Activated naive CD4-positive, alpha-beta T cell treated with anti-CD3 and anti-CD28 coated beads, Interleukin-2, amount 10 ng/mL, durations not matched to agents 7 days and 5 days (primary cell): Measurements from ENCODE around the gene FAM117A.
A peak's percentile ranks its signal among the peaks of the same experiment; 100 is the strongest.
"Not testable (repeated sequence)": the region's sequence is repeated elsewhere in the genome, so short reads cannot be mapped to it uniquely, and the experiment has no call there.

Experiments
- CTCF ChIA-PET: fragments of 350-600 bp; sonication (Branson Sonifier 250); formaldehyde crosslinking; loops from one replicate; lab custom pipeline; 2021; ENCODE audit warnings: antibody characterized with exemption; lab: Charles Lee
- DNase-seq: peaks from one replicate; pipeline ENCODE4 v3.0.0-alpha.2; 2020
- H3K27ac Mint-ChIP-seq: one replicate; pipeline ENCODE4 v1.8.0; 2021; ENCODE audit warnings: mild to moderate bottlenecking, moderate library complexity, mixed read lengths
- H3K27me3 Mint-ChIP-seq: one replicate; pipeline ENCODE4 v1.8.0; 2021; ENCODE audit warnings: mild to moderate bottlenecking, mixed read lengths
- H3K36me3 Mint-ChIP-seq: one replicate; pipeline ENCODE4 v1.8.0; 2021; ENCODE audit warnings: mixed read lengths
- H3K4me1 Mint-ChIP-seq: one replicate; pipeline ENCODE4 v1.8.0; 2021; ENCODE audit warnings: mixed read lengths
- H3K4me3 Mint-ChIP-seq: one replicate; pipeline ENCODE4 v1.8.0; 2021; ENCODE audit warnings: mild to moderate bottlenecking, moderate library complexity, mixed read lengths
- H3K9me3 Mint-ChIP-seq: one replicate; pipeline ENCODE4 v1.8.0; 2021; ENCODE audit warnings: mixed read lengths

Gene FAM117A

GRCh38 chr17:49724552-49724951 lies 39.4 kb downstream of the FAM117A start:
- DNase-seq, H3K27me3 Mint-ChIP-seq, H3K4me3 Mint-ChIP-seq, H3K9me3 Mint-ChIP-seq, H3K27ac Mint-ChIP-seq, CTCF ChIA-PET: not testable (repeated sequence)
- Mint-ChIP-seq H3K36me3 (peaks cover 64% of the 10 kb centered on the region), H3K4me1 (peaks cover 17% of the 10 kb centered on the region)

- Mint-ChIP-seq H3K9me3 (peaks cover 3% of the 10 kb centered on the region), H3K27me3 (no peaks in the 10 kb centered on the region), H3K36me3 (peaks cover 63% of the 10 kb centered on the region), H3K4me3 (no peak overlapping the region), H3K4me1 (peaks cover 9% of the 10 kb centered on the region), H3K27ac (no peak overlapping the region)
- CTCF ChIA-PET: interaction anchor here (1.0 to 1.8 kb wide), 3 partner anchors 15 to 66 kb away, joined by 3 to 7 read pairs (median 3); no protein-coding TSS in a partner anchor
- DNase-seq: no peak
Measured at GRCh38 chr17:49723423-49723822, 40.5 kb downstream of the FAM117A start.

GRCh38 chr17:49722066-49722465 lies 41.9 kb downstream of the FAM117A start:
- H3K4me3 Mint-ChIP-seq: no peak overlapping the region
- H3K36me3 Mint-ChIP-seq: peaks cover 66% of the 10 kb centered on the region
- no peaks in the 10 kb centered on the region for H3K27me3 Mint-ChIP-seq
- peaks cover 3% of the 10 kb centered on the region for H3K9me3 Mint-ChIP-seq
- DNase-seq: no peak
- no peak overlapping the region for H3K27ac Mint-ChIP-seq
- CTCF ChIA-PET: interaction anchor here (1.1 to 1.8 kb wide), 3 partner anchors 14 to 57 kb away, joined by 3 to 7 read pairs (median 3); no protein-coding TSS in a partner anchor
- peaks cover 12% of the 10 kb centered on the region for H3K4me1 Mint-ChIP-seq

GRCh38 chr17:49717371-49717861 lies 46.5 kb downstream of the FAM117A start:
- DNase-seq: no peak
- H3K4me1 Mint-ChIP-seq: peaks cover 33% of the 10 kb centered on the region
- no peak overlapping the region for H3K4me3 Mint-ChIP-seq
- H3K27ac Mint-ChIP-seq: peak overlapping the region; percentile 24
- H3K9me3 Mint-ChIP-seq: no peaks in the 10 kb centered on the region
- H3K36me3 Mint-ChIP-seq: peaks cover 69% of the 10 kb centered on the region
- no peaks in the 10 kb centered on the region for H3K27me3 Mint-ChIP-seq
- CTCF ChIA-PET: interaction anchor here (0.6 to 25.7 kb wide), 4 partner anchors 8 to 160 kb away, joined by 4 to 377 read pairs (median 4); partner anchors contain the start of gene NXPH3

GRCh38 chr17:49716668-49717364 lies 47.1 kb downstream of the FAM117A start:
- Mint-ChIP-seq H3K36me3 (peaks cover 73% of the 10 kb centered on the region), H3K4me3 (no peak overlapping the region), H3K4me1 (peaks cover 33% of the 10 kb centered on the region), H3K27ac (peak overlapping the region; percentile 3), H3K27me3 (no peaks in the 10 kb centered on the region), H3K9me3 (no peaks in the 10 kb centered on the region)
- CTCF ChIA-PET: interaction anchor here (0.6 to 25.7 kb wide), 4 partner anchors 18 to 159 kb away, joined by 3 to 377 read pairs (median 4); partner anchors contain the start of gene NXPH3
- DNase-seq: no peak

GRCh38 chr17:49715717-49716279 lies 48.1 kb downstream of the FAM117A start:
- Mint-ChIP-seq H3K4me3 (no peak overlapping the region), H3K9me3 (no peaks in the 10 kb centered on the region)
- no peak for DNase-seq

GRCh38 chr17:49715216-49715615 lies 48.7 kb downstream of the FAM117A start:
- DNase-seq: no peak
- CTCF ChIA-PET: interaction anchor here (0.8 to 25.7 kb wide), 11 partner anchors 12 to 282 kb away, joined by 3 to 377 read pairs (median 3); partner anchors contain the start of gene NXPH3
- Mint-ChIP-seq H3K4me3 (no peak overlapping the region), H3K36me3 (peaks cover 77% of the 10 kb centered on the region), H3K9me3 (no peaks in the 10 kb centered on the region), H3K27ac (peak overlapping the region; percentile 76), H3K4me1 (peaks cover 33% of the 10 kb centered on the region), H3K27me3 (no peaks in the 10 kb centered on the region)

More at GRCh38 chr17:49715717-49716279, 48.1 kb downstream of the FAM117A start:
- H3K27ac Mint-ChIP-seq: peak overlapping the region; percentile 76
- H3K36me3 Mint-ChIP-seq: peaks cover 76% of the 10 kb centered on the region
- CTCF ChIA-PET: interaction anchor here (0.8 to 25.7 kb wide), 10 partner anchors 13 to 146 kb away, joined by 3 to 377 read pairs (median 3); partner anchors contain the start of gene NXPH3
- no peaks in the 10 kb centered on the region for H3K27me3 Mint-ChIP-seq
- H3K4me1 Mint-ChIP-seq: peaks cover 33% of the 10 kb centered on the region

- DNase-seq: no peak
- Mint-ChIP-seq H3K4me3 (peak overlapping the region; percentile 94), H3K4me1 (peaks cover 49% of the 10 kb centered on the region), H3K9me3 (no peaks in the 10 kb centered on the region), H3K27ac (peak overlapping the region; percentile 95), H3K27me3 (no peaks in the 10 kb centered on the region), H3K36me3 (peaks cover 47% of the 10 kb centered on the region)
- CTCF ChIA-PET: interaction anchor here (0.7 to 25.7 kb wide), 24 partner anchors 8 to 290 kb away, joined by 3 to 377 read pairs (median 4); partner anchors contain the start of genes FAM117A, KAT7 and NXPH3
Measured at GRCh38 chr17:49708515-49709183, 55.3 kb downstream of the FAM117A start.

- Mint-ChIP-seq H3K9me3 (no peaks in the 10 kb centered on the region), H3K4me1 (peaks cover 51% of the 10 kb centered on the region), H3K4me3 (peak within 1 kb of the TSS; percentile 94), H3K27ac (peak within 1 kb of the TSS; percentile 95), H3K27me3 (no peaks in the 10 kb centered on the region), H3K36me3 (peaks cover 52% of the 10 kb centered on the region)
- peak; percentile 100 for DNase-seq
- CTCF ChIA-PET: interaction anchor here (0.6 to 25.7 kb wide), 25 partner anchors 12 to 307 kb away, joined by 3 to 377 read pairs (median 4); partner anchors contain the start of genes FAM117A, KAT7 and NXPH3
Measured at GRCh38 chr17:49707608-49708514, 56.1 kb downstream of the FAM117A start, which contains the start of gene SLC35B1. Gene SLC35B1, minus strand, starts transcription at chr17:49707964. Its CDS starts 131 bp downstream, at chr17:49707833.

GRCh38 chr17:49707246-49707607 lies 56.7 kb downstream of the FAM117A start:
- peak; percentile 61 for DNase-seq
- peaks cover 51% of the 10 kb centered on the region for H3K4me1 Mint-ChIP-seq
- no peaks in the 10 kb centered on the region for H3K9me3 Mint-ChIP-seq
- H3K36me3 Mint-ChIP-seq: peaks cover 54% of the 10 kb centered on the region
- peak overlapping the region; percentile 94 for H3K4me3 Mint-ChIP-seq
- CTCF ChIA-PET: interaction anchor here (0.6 to 25.7 kb wide), 16 partner anchors 11 to 307 kb away, joined by 3 to 377 read pairs (median 4); partner anchors contain the start of genes FAM117A, KAT7 and NXPH3
- no peaks in the 10 kb centered on the region for H3K27me3 Mint-ChIP-seq
- H3K27ac Mint-ChIP-seq: peak overlapping the region; percentile 95

GRCh38 chr17:49705254-49705653 lies 58.7 kb downstream of the FAM117A start:
- Mint-ChIP-seq H3K4me1 (peaks cover 53% of the 10 kb centered on the region), H3K27ac (no peak overlapping the region), H3K9me3 (no peaks in the 10 kb centered on the region), H3K36me3 (peaks cover 49% of the 10 kb centered on the region), H3K27me3 (no peaks in the 10 kb centered on the region), H3K4me3 (peak overlapping the region; percentile 55)
- CTCF ChIA-PET: interaction anchor here (0.6 to 25.7 kb wide), 5 partner anchors 9 to 148 kb away, joined by 3 to 377 read pairs (median 4); partner anchors contain the start of gene NXPH3
- DNase-seq: no peak

GRCh38 chr17:49703557-49704277 lies 60.2 kb downstream of the FAM117A start:
- CTCF ChIA-PET: interaction anchor here (0.7 to 25.7 kb wide), 8 partner anchors 8 to 147 kb away, joined by 3 to 377 read pairs (median 4); partner anchors contain the start of gene NXPH3
- Mint-ChIP-seq H3K9me3 (no peaks in the 10 kb centered on the region), H3K36me3 (peaks cover 50% of the 10 kb centered on the region)

More at GRCh38 chr17:49703557-49704277, 60.2 kb downstream of the FAM117A start:
- Mint-ChIP-seq H3K4me3 (no peak overlapping the region), H3K27ac (peak overlapping the region; percentile 30), H3K4me1 (peaks cover 44% of the 10 kb centered on the region), H3K27me3 (no peaks in the 10 kb centered on the region)
- peak; percentile 41 for DNase-seq
